CD4-positive, alpha-beta T cell treated with Interleukin-1 beta for 1 hour (primary cell): ENCODE data around the gene GIGYF2.

Experiments used
- DNase-seq, 2 donors: peaks; one replicate each; pipeline ENCODE4 v3.0.0-alpha.2; 2020 to 2022

GIGYF2 gene

GRCh38 chr2:232761301-232761907 is 64.3 kb downstream of the GIGYF2 start:
- peak; percentile 23 to 57 for DNase-seq

GRCh38 chr2:232767866-232768265 is 70.7 kb downstream of the GIGYF2 start:
- DNase-seq = no peak

GRCh38 chr2:232770207-232770606 is 73.1 kb downstream of the GIGYF2 start:
- no peak for DNase-seq

GRCh38 chr2:232771870-232772269 is 74.7 kb downstream of the GIGYF2 start:
- DNase-seq = no peak

GRCh38 chr2:232772531-232772930 is 75.4 kb downstream of the GIGYF2 start:
- DNase-seq = no peak

- DNase-seq = no peak
Observed at GRCh38 chr2:232773815-232774214, 76.7 kb downstream of the GIGYF2 start.

GRCh38 chr2:232776435-232776834 is 79.3 kb downstream of the GIGYF2 start, which contains the start of gene KCNJ13:
KCNJ13 (minus strand) TSS chr2:232776565; CDS start chr2:232771362, 5,203 bp downstream.
- no peak for DNase-seq

GRCh38 chr2:232777276-232777675 is 80.1 kb downstream of the GIGYF2 start:
- no peak for DNase-seq

- no peak for DNase-seq
Observed at GRCh38 chr2:232779465-232779864, 82.3 kb downstream of the GIGYF2 start.

GRCh38 chr2:232779934-232780333 is 82.8 kb downstream of the GIGYF2 start:
- DNase-seq = no peak

- DNase-seq = peak in 1 of 2 donors; percentile 18
Observed at GRCh38 chr2:232781765-232782164, 84.6 kb downstream of the GIGYF2 start.

GRCh38 chr2:232783278-232783677 is 86.1 kb downstream of the GIGYF2 start:
- DNase-seq = no peak

GRCh38 chr2:232787806-232788205 is 90.7 kb downstream of the GIGYF2 start:
- DNase-seq = no peak

GRCh38 chr2:232789082-232789481 is 92.0 kb downstream of the GIGYF2 start:
- DNase-seq = no peak

GRCh38 chr2:232791518-232791917 is 94.4 kb downstream of the GIGYF2 start:
- no peak for DNase-seq

- no peak for DNase-seq
Observed at GRCh38 chr2:232793271-232793670, 96.1 kb downstream of the GIGYF2 start.

- no peak for DNase-seq
Observed at GRCh38 chr2:232794981-232795380, 97.8 kb downstream of the GIGYF2 start.

GRCh38 chr2:232795920-232796319 is 98.8 kb downstream of the GIGYF2 start:
- no peak for DNase-seq

GRCh38 chr2:232798187-232798586 is 101.1 kb downstream of the GIGYF2 start:
- DNase-seq = no peak

- DNase-seq = no peak
Observed at GRCh38 chr2:232800166-232800565, 103.0 kb downstream of the GIGYF2 start.

GRCh38 chr2:232802091-232802490 is 105.0 kb downstream of the GIGYF2 start:
- DNase-seq = no peak

- DNase-seq = no peak
Observed at GRCh38 chr2:232809349-232810124, 112.4 kb downstream of the GIGYF2 start.

GRCh38 chr2:232810444-232810843 is 113.3 kb downstream of the GIGYF2 start:
- no peak for DNase-seq

GRCh38 chr2:232815569-232815968 is 118.4 kb downstream of the GIGYF2 start:
- DNase-seq = no peak

- DNase-seq = no peak
Observed at GRCh38 chr2:232816657-232817056, 119.5 kb downstream of the GIGYF2 start.
